Liver (tissue), 9 donors: Measurements from ENCODE around the gene SMCO4. TPM values are rescaled to one million over a fixed set of nuclear protein-coding genes. Genes with fewer than 3 reads are reported as not detected.
A peak's percentile ranks its signal among the peaks of the same experiment; 100 is the strongest.

Source experiments
- DNase-seq: peaks from one replicate; pipeline ENCODE4 v3.0.0-alpha.2; 2017; ENCODE audit warnings: low spot score
- H3K27ac ChIP-seq, 2 donors: one replicate each; pipeline ENCODE4 v1.7.0; 2013; ENCODE audit warnings: inconsistent platforms in 2 of 2, low read length in 2 of 2, control low read depth in 1 of 2, low read depth in 1 of 2, mild to moderate bottlenecking in 1 of 2
- H3K27me3 ChIP-seq, 4 donors: one replicate each; pipeline versions ENCODE4 v1.6.1 to v1.7.0; 2013; ENCODE audit warnings: low read length in 3 of 4, inconsistent platforms in 1 of 4, mild to moderate bottlenecking in 1 of 4, moderate library complexity in 1 of 4; ENCODE audit not compliant: control insufficient read depth in 4 of 4, insufficient read depth in 4 of 4
- H3K36me3 ChIP-seq, 4 donors: one replicate each; pipeline versions ENCODE4 v1.6.1 to v1.7.0; 2013; ENCODE audit warnings: low read length in 3 of 4, mild to moderate bottlenecking in 3 of 4, low read depth in 1 of 4, moderate library complexity in 1 of 4; ENCODE audit not compliant: control insufficient read depth in 4 of 4, insufficient read depth in 3 of 4
- H3K4me1 ChIP-seq, 4 donors: one replicate each; pipeline versions ENCODE4 v1.6.1 to v1.7.0; 2013; ENCODE audit warnings: low read length in 3 of 4, mild to moderate bottlenecking in 3 of 4, moderate library complexity in 1 of 4; ENCODE audit not compliant: control insufficient read depth in 4 of 4, insufficient read depth in 4 of 4
- H3K4me3 ChIP-seq, 3 donors: one replicate each; pipeline versions ENCODE4 v1.6.1 to v1.7.0; 2013; ENCODE audit warnings: low read length in 3 of 3, control low read depth in 1 of 3, low read depth in 1 of 3, mild to moderate bottlenecking in 1 of 3
- H3K9ac ChIP-seq, 2 donors: one replicate each; pipeline ENCODE4 v1.7.0; 2013; ENCODE audit warnings: low read length in 2 of 2, mild to moderate bottlenecking in 2 of 2, moderate library complexity in 2 of 2, control low read depth in 1 of 2, low read depth in 1 of 2
- H3K9me3 ChIP-seq, 4 donors: one replicate each; pipeline versions ENCODE4 v1.6.1 to v1.7.0; 2013; ENCODE audit warnings: low read length in 3 of 4; ENCODE audit not compliant: control insufficient read depth in 4 of 4
- CTCF ChIP-seq: fragments of 150-350 bp; IDR thresholded peaks from 2 replicates; pipeline ENCODE4 v1.5.1; 2017; ENCODE audit warnings: improper control_type of control experiment, low read depth, low read length; ENCODE audit not compliant: missing input control
- HNF4A ChIP-seq, 2 donors: conservative IDR thresholded peaks; 2 replicates each; pipeline ENCODE4 v1.6.1; 2016; ENCODE audit warnings: antibody characterized with exemption in 2 of 2, mild to moderate bottlenecking in 2 of 2
- HNF4G ChIP-seq: IDR thresholded peaks from 2 replicates; pipeline ENCODE4 v1.6.1; 2016; ENCODE audit warnings: antibody characterized with exemption
- JUND ChIP-seq, 2 donors: IDR thresholded peaks; 2 replicates each; pipeline ENCODE4 v1.6.1; 2016; ENCODE audit warnings: antibody characterized with exemption in 2 of 2
- NR2F2 ChIP-seq: IDR thresholded peaks from 2 replicates; pipeline ENCODE4 v1.6.1; 2016; ENCODE audit warnings: antibody characterized with exemption
- RAD21 ChIP-seq, 2 donors: IDR thresholded peaks; 2 replicates each; pipeline ENCODE4 v1.6.1; 2016; ENCODE audit warnings: antibody characterized with exemption in 2 of 2, mild to moderate bottlenecking in 2 of 2
- REST ChIP-seq: IDR thresholded peaks from 2 replicates; pipeline ENCODE4 v1.6.1; 2016; ENCODE audit warnings: antibody characterized with exemption, mild to moderate bottlenecking
- RXRA ChIP-seq, 2 donors: IDR thresholded peaks; 2 replicates each; pipeline ENCODE4 v1.6.1; 2017 to 2018; ENCODE audit warnings: antibody characterized with exemption in 2 of 2, mild to moderate bottlenecking in 1 of 2
- SP1 ChIP-seq: IDR thresholded peaks from 2 replicates; pipeline ENCODE4 v1.6.1; 2018; ENCODE audit warnings: antibody characterized with exemption, mild to moderate bottlenecking
- TAF1 ChIP-seq: conservative IDR thresholded peaks from 2 replicates; pipeline ENCODE4 v1.6.1; 2016; ENCODE audit warnings: antibody characterized with exemption, mild to moderate bottlenecking
- YY1 ChIP-seq: IDR thresholded peaks from 2 replicates; pipeline ENCODE4 v1.6.1; 2016; ENCODE audit warnings: antibody characterized with exemption, mild to moderate bottlenecking
- ZBTB33 ChIP-seq: IDR thresholded peaks from 2 replicates; pipeline ENCODE4 v1.6.1; 2016; ENCODE audit warnings: antibody characterized with exemption
- WGBS: extraction: QIAGEN DNeasy Blood & Tissue Kit; methylation state at CpG from one replicate; pipeline ENCODE4 v1.1.7; 2013; 5-methylcytosine and 5-hydroxymethylcytosine counted together
- polyA plus RNA-seq, 2 donors: library from polyadenylated mRNA; stranded (reverse) in 1 of 2; unstranded in 1 of 2; fragments of 200-250 nt in 1 of 2; fragments of >200 nt in 1 of 2; fragmentation: Nextera tagmentation in 1 of 2; extraction: Ambion mirVana in 1 of 2; gene quantifications; one replicate each; pipeline versions ENCODE4 v1.2.1 to v1.2.3, GENCODE V29; 2013 to 2015
- total RNA-seq, 2 donors: library from RNA; depleted of rRNA; stranded (reverse); fragments of >200 nt; gene quantifications; one replicate each; pipeline ENCODE4 v1.2.3, GENCODE V29; 2014
- donor health status: healthy.
- donor health status: healthy.
- donor health status: healthy.
- donor health status: healthy.
- donor health status: healthy.

Gene SMCO4
- total and polyA plus RNA-seq, 4 donors: 21.2 to 98.8 (median 47.9) TPM

GRCh38 chr11:93501856-93502255 is 41.3 kb downstream of the SMCO4 start:
- Histone ChIP-seq H3K4me1 (peaks cover 10 to 65% (median 41%) of the 10 kb centered on the region in 4 donors), H3K9ac (no peak overlapping the region), H3K4me3 (no peak overlapping the region), H3K27me3 (no peaks in the 10 kb centered on the region), H3K36me3 (peaks cover 0 to 3% (median 1%) of the 10 kb centered on the region in 4 donors), H3K9me3 (no peaks in the 10 kb centered on the region), H3K27ac (peak overlapping the region in 1 of 2 donors; percentile 6)
- DNase-seq: no peak
- 46% methylated on average over 2 of the region's 2 CpGs for WGBS
- peak; percentile 89 to 92 for TF ChIP-seq HNF4A (conservative IDR thresholded peaks at IDR 0.05)
- no peak for TF ChIP-seq ZBTB33
- peak; percentile 70 for TF ChIP-seq HNF4G
- TF ChIP-seq RXRA (IDR thresholded peaks at IDR 0.05): peak; percentile 50 to 60
- TF ChIP-seq SP1: peak; percentile 46
- peak in 1 of 2 donors; percentile 28 for TF ChIP-seq RAD21 (IDR thresholded peaks at IDR 0.05)
- TF ChIP-seq CTCF: no peak

GRCh38 chr11:93500759-93501158 is 42.4 kb downstream of the SMCO4 start:
- Histone ChIP-seq H3K4me3 (no peak overlapping the region), H3K9ac (no peak overlapping the region), H3K4me1 (peaks cover 8 to 61% (median 37%) of the 10 kb centered on the region in 4 donors), H3K9me3 (no peaks in the 10 kb centered on the region), H3K36me3 (peaks cover 0 to 3% (median 1%) of the 10 kb centered on the region in 4 donors), H3K27ac (no peak overlapping the region), H3K27me3 (no peaks in the 10 kb centered on the region)
- no peak for DNase-seq
- no peak for TF ChIP-seq REST
- no peak for TF ChIP-seq HNF4A (conservative IDR thresholded peaks at IDR 0.05)
- TF ChIP-seq JUND (IDR thresholded peaks at IDR 0.05): no peak
- no peak for TF ChIP-seq TAF1
- no peak for TF ChIP-seq NR2F2
- no peak for TF ChIP-seq SP1
- no peak for TF ChIP-seq ZBTB33
- TF ChIP-seq RAD21 (IDR thresholded peaks at IDR 0.05): no peak
- TF ChIP-seq RXRA (IDR thresholded peaks at IDR 0.05): no peak
- no peak for TF ChIP-seq HNF4G
- TF ChIP-seq YY1: no peak
- 94% methylated on average over 5 of the region's 5 CpGs for WGBS
